Immature natural killer cell (primary cell): ENCODE results near the gene PSMD5. TPM values are rescaled to one million over a fixed set of nuclear protein-coding genes. Genes with fewer than 3 reads are reported as not detected.

Experiments used
- DNase-seq, 3 donors: peaks; one replicate each; pipeline ENCODE4 v3.0.0; 2022; ENCODE audit warnings: mixed read lengths in 1 of 3
- H3K27ac Mint-ChIP-seq, 6 donors: one replicate each; pipeline ENCODE4 v1.8.0; 2020; ENCODE audit warnings: mixed read lengths in 6 of 6, mild to moderate bottlenecking in 5 of 6, inconsistent platforms in 4 of 6, moderate library complexity in 3 of 6
- H3K27me3 Mint-ChIP-seq, 3 donors: one replicate each; pipeline ENCODE4 v1.8.0; 2020 to 2021; ENCODE audit warnings: low read depth in 3 of 3, mild to moderate bottlenecking in 3 of 3, mixed read lengths in 3 of 3, moderate library complexity in 3 of 3, inconsistent platforms in 1 of 3
- H3K36me3 Mint-ChIP-seq, 3 donors: one replicate each; pipeline ENCODE4 v1.8.0; 2020; ENCODE audit warnings: mixed read lengths in 3 of 3, inconsistent platforms in 2 of 3, mild to moderate bottlenecking in 2 of 3
- H3K4me1 Mint-ChIP-seq, 2 donors: one replicate each; pipeline ENCODE4 v1.8.0; 2020; ENCODE audit warnings: inconsistent platforms in 2 of 2, mild to moderate bottlenecking in 2 of 2, mixed read lengths in 2 of 2, moderate library complexity in 1 of 2
- H3K4me3 Mint-ChIP-seq, 5 donors: one replicate each; pipeline ENCODE4 v1.8.0; 2020; ENCODE audit warnings: mild to moderate bottlenecking in 5 of 5, mixed read lengths in 5 of 5, inconsistent platforms in 3 of 5, moderate library complexity in 3 of 5
- H3K9me3 Mint-ChIP-seq, 6 donors: one replicate each; pipeline ENCODE4 v1.8.0; 2020; ENCODE audit warnings: mild to moderate bottlenecking in 6 of 6, mixed read lengths in 6 of 6, inconsistent platforms in 4 of 6, moderate library complexity in 3 of 6
- polyA plus RNA-seq, 3 donors: library from polyadenylated mRNA; unstranded; fragments of 300-500 nt; fragmentation: Illumina TruSeq; gene quantifications; one replicate each; pipeline ENCODE4 v1.2.3, GENCODE V29; 2021

The PSMD5 gene
- polyA plus RNA-seq, 3 donors from 2014 or later, result 10.1 to 23.1 (median 13.3) TPM

GRCh38 chr9:120869360-120869687, 26.6 kb upstream of the PSMD5 start:
- Mint-ChIP-seq H3K27ac (peak overlapping the region; percentile 90 to 99 (median 97)), H3K36me3 (peaks cover 5 to 18% (median 8%) of the 10 kb centered on the region in 3 donors), H3K4me1 (peaks cover 14 to 18% of the 10 kb centered on the region in 2 donors), H3K27me3 (peaks cover 2 to 3% (median 2%) of the 10 kb centered on the region in 3 donors), H3K9me3 (no peaks in the 10 kb centered on the region), H3K4me3 (peak overlapping the region; percentile 92 to 98 (median 96))
- DNase-seq, result no peak

DNA sequence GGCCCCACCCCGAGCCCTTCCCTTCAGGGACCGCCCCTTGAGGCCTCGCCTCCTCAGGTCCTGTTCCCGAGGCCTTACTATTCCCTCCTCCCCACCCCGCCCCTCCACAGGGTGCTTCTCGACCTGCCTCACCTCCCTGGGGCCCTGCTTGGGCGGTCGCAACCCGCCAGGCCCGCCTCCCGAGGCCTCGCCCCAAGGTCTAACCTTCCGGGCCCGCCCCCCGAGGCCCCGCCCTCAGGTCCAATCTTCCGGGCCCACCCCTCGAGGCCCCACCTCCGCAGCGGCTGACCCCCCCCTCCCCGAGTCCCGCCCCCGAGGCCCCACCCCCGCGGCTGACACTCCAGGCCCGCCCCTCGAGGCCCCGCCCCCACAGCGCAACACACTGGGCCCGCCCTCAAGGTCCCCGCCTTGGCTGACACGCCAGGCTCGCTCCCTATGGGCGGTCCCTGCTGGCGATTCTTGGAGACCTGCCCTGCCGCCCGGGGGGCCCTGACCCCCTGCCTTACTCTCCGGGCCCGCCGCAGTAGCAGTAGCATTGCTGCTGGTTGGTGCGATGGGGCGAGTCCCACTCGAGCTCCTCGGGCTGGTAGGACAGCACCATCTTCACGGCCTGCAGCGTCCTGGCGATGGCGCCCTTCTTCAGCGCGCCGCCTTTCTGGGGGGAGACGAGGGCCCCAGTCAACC, 26.1 kb upstream of the PSMD5 start:
- Mint-ChIP-seq H3K36me3 (peaks cover 8 to 18% (median 12%) of the 10 kb centered on the region in 3 donors), H3K9me3 (no peaks in the 10 kb centered on the region), H3K27ac (peak overlapping the region; percentile 90 to 99 (median 97)), H3K4me1 (peaks cover 14 to 18% of the 10 kb centered on the region in 2 donors), H3K4me3 (peak overlapping the region; percentile 92 to 98 (median 96)), H3K27me3 (peaks cover 2 to 3% (median 2%) of the 10 kb centered on the region in 3 donors)
- DNase-seq, result peak; percentile 93 to 96 (median 94)

- Mint-ChIP-seq H3K4me3 (peak overlapping the region; percentile 51 to 94 (median 64)), H3K36me3 (peaks cover 10 to 18% (median 13%) of the 10 kb centered on the region in 3 donors), H3K4me1 (peaks cover 14 to 18% of the 10 kb centered on the region in 2 donors), H3K27me3 (peaks cover 2 to 3% (median 2%) of the 10 kb centered on the region in 3 donors), H3K27ac (peak overlapping the region; percentile 59 to 93 (median 76)), H3K9me3 (no peaks in the 10 kb centered on the region)
- DNase-seq, result no peak
These were observed 25.6 kb upstream of the PSMD5 start for GRCh38 chr9:120868339-120868675.

DNA sequence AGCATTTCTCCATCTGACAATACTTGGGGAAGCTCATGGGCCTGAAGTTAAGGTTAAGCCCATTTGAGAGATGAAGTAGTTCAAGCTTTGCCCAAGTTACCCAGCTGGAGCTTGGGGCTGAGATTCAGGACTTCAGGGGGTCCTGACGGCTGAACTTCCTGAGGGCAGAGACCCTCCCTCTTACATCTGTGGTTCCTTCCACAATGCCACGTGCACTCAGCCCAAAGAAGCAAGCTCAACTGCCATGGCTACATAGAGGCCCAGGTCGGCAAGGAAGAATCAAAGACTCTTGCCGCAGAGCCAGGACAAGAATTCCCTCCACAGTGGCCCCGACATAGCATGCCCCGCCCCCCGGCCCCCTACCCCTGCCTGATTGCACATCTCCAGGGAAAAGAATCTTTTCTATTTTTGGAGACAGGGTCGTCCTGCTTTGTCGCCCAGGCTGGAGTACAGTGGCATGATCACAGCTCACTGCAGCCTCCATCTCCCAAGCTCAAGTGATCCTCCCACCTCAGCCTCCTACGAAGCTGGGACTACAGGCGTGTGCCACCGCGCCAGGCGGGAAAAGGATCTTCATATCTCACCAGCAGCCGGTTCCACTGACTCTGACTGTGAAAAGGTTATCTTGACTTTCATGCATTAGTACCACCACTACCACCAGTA, 25.1 kb upstream of the PSMD5 start:
- Mint-ChIP-seq H3K27ac (peak overlapping the region; percentile 59 to 93 (median 74)), H3K4me3 (peak overlapping the region; percentile 51 to 94 (median 64)), H3K9me3 (no peaks in the 10 kb centered on the region), H3K36me3 (peaks cover 13 to 18% (median 15%) of the 10 kb centered on the region in 3 donors), H3K27me3 (peaks cover 2 to 3% (median 2%) of the 10 kb centered on the region in 3 donors), H3K4me1 (peaks cover 14 to 18% of the 10 kb centered on the region in 2 donors)
- no peak for DNase-seq

- Mint-ChIP-seq H3K36me3 (peaks cover 8 to 12% (median 11%) of the 10 kb centered on the region in 3 donors), H3K27me3 (peaks cover 2 to 3% (median 2%) of the 10 kb centered on the region in 3 donors), H3K4me1 (peaks cover 14 to 16% of the 10 kb centered on the region in 2 donors), H3K27ac (peak overlapping the region in 1 of 6 donors; percentile 41), H3K9me3 (no peaks in the 10 kb centered on the region), H3K4me3 (no peak overlapping the region)
- no peak for DNase-seq
These were observed 23.9 kb upstream of the PSMD5 start for GRCh38 chr9:120866651-120867050.

DNA sequence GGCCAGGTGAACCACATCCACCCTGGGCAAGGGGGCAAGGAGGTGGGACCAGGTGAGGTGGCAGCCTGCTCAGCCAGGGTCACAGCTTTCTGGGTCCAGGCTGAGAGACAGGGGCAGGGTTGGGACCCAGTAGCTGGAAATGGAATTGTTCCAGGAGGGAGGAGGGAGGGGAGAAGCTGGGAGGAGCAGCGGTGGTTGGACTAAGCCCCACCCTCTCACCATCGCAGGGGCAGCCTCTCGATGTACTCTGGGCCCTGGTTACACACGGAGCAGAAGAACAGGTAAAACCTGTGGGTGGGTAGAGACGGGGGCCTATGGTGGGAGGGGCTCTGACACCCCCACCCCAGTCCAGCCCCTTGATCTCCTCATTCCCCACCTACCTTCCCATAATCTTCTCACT, 23.1 kb upstream of the PSMD5 start:
- Mint-ChIP-seq H3K4me3 (no peak overlapping the region), H3K36me3 (peaks cover 8 to 15% (median 11%) of the 10 kb centered on the region in 3 donors)

DNA sequence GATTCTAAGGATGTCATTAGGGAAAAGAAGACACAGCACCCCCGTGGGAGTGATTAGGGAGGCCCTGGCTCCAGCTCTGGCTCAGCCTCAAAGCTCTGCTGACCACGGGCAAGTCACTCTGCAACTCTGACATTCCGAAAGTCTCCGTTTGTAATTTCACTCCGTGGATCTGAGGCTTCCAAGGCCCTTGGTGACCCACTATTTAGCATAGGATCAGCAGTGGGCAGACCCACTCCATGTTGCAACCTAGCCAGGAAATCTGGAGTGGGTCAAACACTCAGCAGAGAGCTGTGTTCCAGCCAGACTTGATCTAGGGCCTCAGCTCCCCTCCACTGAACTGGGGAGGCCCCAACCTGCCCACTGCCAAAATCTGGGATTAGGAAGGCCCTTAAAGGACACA, 22.5 kb upstream of the PSMD5 start:
- no peaks in the 10 kb centered on the region for H3K9me3 Mint-ChIP-seq
- H3K4me3 Mint-ChIP-seq, result no peak overlapping the region
- DNase-seq, result no peak
- peaks cover 14 to 16% of the 10 kb centered on the region in 2 donors for H3K4me1 Mint-ChIP-seq
- H3K36me3 Mint-ChIP-seq, result peaks cover 8 to 19% (median 15%) of the 10 kb centered on the region in 3 donors
- H3K27me3 Mint-ChIP-seq, result peaks cover 2 to 3% (median 2%) of the 10 kb centered on the region in 3 donors
- no peak overlapping the region for H3K27ac Mint-ChIP-seq

More for the DNA sequence above, 23.1 kb upstream of the PSMD5 start:
- Mint-ChIP-seq H3K9me3 (no peaks in the 10 kb centered on the region), H3K4me1 (peaks cover 14 to 16% of the 10 kb centered on the region in 2 donors), H3K27ac (peak overlapping the region in 1 of 6 donors; percentile 40), H3K27me3 (peaks cover 2 to 3% (median 2%) of the 10 kb centered on the region in 3 donors)
- DNase-seq, result no peak

- Mint-ChIP-seq H3K4me1 (peaks cover 14 to 16% of the 10 kb centered on the region in 2 donors), H3K4me3 (no peak overlapping the region), H3K9me3 (no peaks in the 10 kb centered on the region), H3K27me3 (peaks cover 2 to 3% (median 2%) of the 10 kb centered on the region in 3 donors), H3K27ac (no peak overlapping the region), H3K36me3 (peaks cover 11 to 19% (median 15%) of the 10 kb centered on the region in 3 donors)
- DNase-seq, result no peak
These were observed 22.0 kb upstream of the PSMD5 start for GRCh38 chr9:120864719-120865118.

GRCh38 chr9:120863833-120864232, 21.1 kb upstream of the PSMD5 start:
- no peaks in the 10 kb centered on the region for H3K27me3 Mint-ChIP-seq
- H3K36me3 Mint-ChIP-seq, result peaks cover 14 to 20% (median 17%) of the 10 kb centered on the region in 3 donors
- H3K27ac Mint-ChIP-seq, result no peak overlapping the region
- H3K4me1 Mint-ChIP-seq, result peaks cover 7 to 10% of the 10 kb centered on the region in 2 donors
- H3K9me3 Mint-ChIP-seq, result no peaks in the 10 kb centered on the region
- no peak overlapping the region for H3K4me3 Mint-ChIP-seq
- no peak for DNase-seq

GRCh38 chr9:120862452-120862851, 19.7 kb upstream of the PSMD5 start:
- H3K36me3 Mint-ChIP-seq, result peaks cover 18 to 24% (median 18%) of the 10 kb centered on the region in 3 donors

DNA sequence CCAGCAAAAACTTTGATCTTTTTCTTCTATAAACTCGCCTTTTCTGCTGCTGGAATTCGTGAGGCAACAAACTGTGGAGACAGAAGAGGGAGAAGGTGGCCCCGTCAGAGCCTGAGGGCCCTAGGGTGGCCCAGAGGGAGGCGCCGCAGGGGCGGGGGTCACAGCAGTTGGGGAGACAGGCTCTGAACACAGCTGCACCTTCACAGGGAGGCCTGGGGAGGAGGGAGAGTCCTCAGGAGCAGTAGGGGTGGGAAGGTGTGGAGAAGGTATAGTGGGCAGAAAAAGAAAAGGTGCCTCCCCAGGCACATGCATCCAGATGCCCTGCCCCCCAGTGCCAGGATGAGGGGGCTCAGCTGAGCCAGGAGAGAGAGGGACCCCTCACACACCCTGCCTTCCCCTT, 19.2 kb upstream of the PSMD5 start:
- no peaks in the 10 kb centered on the region for H3K9me3 Mint-ChIP-seq
- H3K4me1 Mint-ChIP-seq, result peaks cover 0 to 3% of the 10 kb centered on the region in 2 donors
- peaks cover 18 to 24% (median 18%) of the 10 kb centered on the region in 3 donors for H3K36me3 Mint-ChIP-seq
- DNase-seq, result no peak
- H3K27ac Mint-ChIP-seq, result no peak overlapping the region
- peaks cover 0 to 2% (median 0%) of the 10 kb centered on the region in 3 donors for H3K27me3 Mint-ChIP-seq
- H3K4me3 Mint-ChIP-seq, result no peak overlapping the region

More at GRCh38 chr9:120862452-120862851, 19.7 kb upstream of the PSMD5 start:
- no peak for DNase-seq
- no peak overlapping the region for H3K27ac Mint-ChIP-seq
- no peaks in the 10 kb centered on the region for H3K9me3 Mint-ChIP-seq
- H3K4me1 Mint-ChIP-seq, result peaks cover 0 to 6% of the 10 kb centered on the region in 2 donors
- H3K4me3 Mint-ChIP-seq, result no peak overlapping the region
- peaks cover 0 to 2% (median 0%) of the 10 kb centered on the region in 3 donors for H3K27me3 Mint-ChIP-seq

DNA sequence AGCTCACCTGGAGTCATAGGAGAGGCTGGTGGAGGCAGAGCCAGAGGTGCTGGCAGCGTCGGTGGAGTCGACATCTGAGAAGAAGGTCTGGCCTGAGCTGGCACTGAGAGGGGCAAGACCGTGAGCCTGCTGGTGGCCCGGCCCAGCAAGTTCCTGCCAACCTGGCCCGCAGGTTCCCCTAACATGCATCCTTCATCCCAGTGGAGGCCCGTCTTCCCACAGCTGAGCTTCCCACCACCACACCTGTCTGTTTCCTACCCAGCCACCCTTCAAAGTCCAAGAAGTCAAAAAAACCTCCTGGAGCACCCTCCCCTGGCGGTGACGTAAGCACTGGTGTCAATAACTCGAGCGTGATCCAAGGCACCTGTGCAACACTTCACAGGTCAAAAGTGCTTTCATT, 17.4 kb upstream of the PSMD5 start:
- H3K9me3 Mint-ChIP-seq, result no peaks in the 10 kb centered on the region
- H3K27me3 Mint-ChIP-seq, result peaks cover 0 to 2% (median 0%) of the 10 kb centered on the region in 3 donors
- peaks cover 15 to 21% (median 18%) of the 10 kb centered on the region in 3 donors for H3K36me3 Mint-ChIP-seq
- peaks cover 0 to 2% of the 10 kb centered on the region in 2 donors for H3K4me1 Mint-ChIP-seq
- no peak for DNase-seq
- peak overlapping the region in 1 of 6 donors; percentile 67 for H3K27ac Mint-ChIP-seq
- no peak overlapping the region for H3K4me3 Mint-ChIP-seq

- Mint-ChIP-seq H3K9me3 (no peaks in the 10 kb centered on the region), H3K36me3 (peaks cover 15 to 22% (median 18%) of the 10 kb centered on the region in 3 donors), H3K4me1 (peaks cover 0 to 2% of the 10 kb centered on the region in 2 donors), H3K4me3 (no peak overlapping the region), H3K27ac (no peak overlapping the region), H3K27me3 (peaks cover 0 to 2% (median 0%) of the 10 kb centered on the region in 3 donors)
- no peak for DNase-seq
These were observed 16.6 kb upstream of the PSMD5 start for GRCh38 chr9:120859361-120859760.

GRCh38 chr9:120857902-120858301, 15.2 kb upstream of the PSMD5 start:
- Mint-ChIP-seq H3K9me3 (no peaks in the 10 kb centered on the region), H3K36me3 (peaks cover 7 to 19% (median 10%) of the 10 kb centered on the region in 3 donors), H3K4me1 (peaks cover 0 to 2% of the 10 kb centered on the region in 2 donors), H3K4me3 (no peak overlapping the region), H3K27me3 (peaks cover 0 to 2% (median 0%) of the 10 kb centered on the region in 3 donors), H3K27ac (peak overlapping the region in 2 of 6 donors; percentile 18 to 22)
- no peak for DNase-seq
